Smooth muscle cell (in vitro differentiated cells): Measurements from ENCODE around the gene FXYD3. TPM values are rescaled to one million over a fixed set of nuclear protein-coding genes. Genes with fewer than 3 reads are reported as not detected.

ENCODE experiments used
- DNase-seq: peaks from one replicate; lab custom pipeline; 2025; ENCODE audit not compliant: unreplicated experiment; lab: John Stamatoyannopoulos, UW
- H2AFZ ChIP-seq: fragments of 200-600 bp; sonication (generic); 2 replicates; pipeline ENCODE4 v1.6.0; 2016; ENCODE audit warnings: antibody characterized with exemption, low read depth, mild to moderate bottlenecking
- H3F3A ChIP-seq: fragments of 200-600 bp; sonication (generic); 2 replicates; pipeline ENCODE4 v1.6.0; 2017; ENCODE audit warnings: antibody characterized with exemption, low read depth
- H3K27ac ChIP-seq: fragments of 200-600 bp; sonication (generic); 2 replicates; pipeline ENCODE4 v1.5.1; 2016; ENCODE audit warnings: low read depth, mild to moderate bottlenecking
- H3K27me3 ChIP-seq: fragments of 200-600 bp; sonication (generic); 2 replicates; pipeline ENCODE4 v1.6.1; 2016; ENCODE audit warnings: low read depth, mild to moderate bottlenecking
- H3K36me3 ChIP-seq: fragments of 200-600 bp; sonication (generic); 2 replicates; pipeline ENCODE4 v1.5.1; 2016; ENCODE audit warnings: low read depth
- H3K4me1 ChIP-seq: fragments of 200-600 bp; sonication (generic); 2 replicates; pipeline ENCODE4 v1.5.1; 2016; ENCODE audit warnings: low read depth
- H3K4me2 ChIP-seq: fragments of 200-600 bp; sonication (generic); 2 replicates; pipeline ENCODE4 v1.6.0; 2016; ENCODE audit warnings: mild to moderate bottlenecking
- H3K4me3 ChIP-seq: fragments of 200-600 bp; sonication (generic); 2 replicates; pipeline ENCODE4 v1.5.1; 2016; ENCODE audit warnings: mild to moderate bottlenecking
- H3K79me2 ChIP-seq: fragments of 200-600 bp; sonication (generic); 2 replicates; pipeline ENCODE4 v1.6.0; 2016; ENCODE audit warnings: low read depth, mild to moderate bottlenecking
- H3K9ac ChIP-seq: fragments of 200-600 bp; sonication (generic); 2 replicates; pipeline ENCODE4 v1.6.0; 2016; ENCODE audit warnings: low read depth
- H3K9me3 ChIP-seq: fragments of 200-600 bp; sonication (generic); replicated peaks from 2 replicates; pipeline ENCODE4 v1.5.1; 2016; ENCODE audit warnings: low read depth
- H4K20me1 ChIP-seq: fragments of 200-600 bp; sonication (generic); 2 replicates; pipeline ENCODE4 v1.6.0; 2016; ENCODE audit warnings: low read depth
- WGBS: methylation state at CpG from one replicate; pipeline ENCODE4 v1.1.7; 2016; ENCODE audit warnings: low lambda C conversion rate; 5-methylcytosine and 5-hydroxymethylcytosine counted together
- polyA plus RNA-seq: library from polyadenylated mRNA; unstranded; fragments of >200 nt; fragmentation: Nextera tagmentation; extraction: Ambion mirVana; gene quantifications from 2 replicates; pipeline ENCODE4 v1.2.1, GENCODE V29; 2016
- total RNA-seq: library from RNA; depleted of rRNA; stranded (reverse); fragments of >200 nt; gene quantifications from 2 replicates; pipeline ENCODE4 v1.2.3, GENCODE V29; 2014
- TF ChIP-seq, protein P1 (sequence below): fragments of 200-600 bp; sonication (generic); IDR thresholded peaks from 2 replicates; pipeline ENCODE4 v1.5.1; 2017; ENCODE audit warnings: borderline replicate concordance, mild to moderate bottlenecking, antibody characterized with exemption; ENCODE audit not compliant: insufficient read depth, poor library complexity, severe bottlenecking

Gene FXYD3, protein sequence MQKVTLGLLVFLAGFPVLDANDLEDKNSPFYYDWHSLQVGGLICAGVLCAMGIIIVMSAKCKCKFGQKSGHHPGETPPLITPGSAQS
- 26.3 and 37.0 TPM in 2 replicates for total RNA-seq
- polyA plus RNA-seq, result 23.0 and 67.1 TPM in 2 replicates

DNA sequence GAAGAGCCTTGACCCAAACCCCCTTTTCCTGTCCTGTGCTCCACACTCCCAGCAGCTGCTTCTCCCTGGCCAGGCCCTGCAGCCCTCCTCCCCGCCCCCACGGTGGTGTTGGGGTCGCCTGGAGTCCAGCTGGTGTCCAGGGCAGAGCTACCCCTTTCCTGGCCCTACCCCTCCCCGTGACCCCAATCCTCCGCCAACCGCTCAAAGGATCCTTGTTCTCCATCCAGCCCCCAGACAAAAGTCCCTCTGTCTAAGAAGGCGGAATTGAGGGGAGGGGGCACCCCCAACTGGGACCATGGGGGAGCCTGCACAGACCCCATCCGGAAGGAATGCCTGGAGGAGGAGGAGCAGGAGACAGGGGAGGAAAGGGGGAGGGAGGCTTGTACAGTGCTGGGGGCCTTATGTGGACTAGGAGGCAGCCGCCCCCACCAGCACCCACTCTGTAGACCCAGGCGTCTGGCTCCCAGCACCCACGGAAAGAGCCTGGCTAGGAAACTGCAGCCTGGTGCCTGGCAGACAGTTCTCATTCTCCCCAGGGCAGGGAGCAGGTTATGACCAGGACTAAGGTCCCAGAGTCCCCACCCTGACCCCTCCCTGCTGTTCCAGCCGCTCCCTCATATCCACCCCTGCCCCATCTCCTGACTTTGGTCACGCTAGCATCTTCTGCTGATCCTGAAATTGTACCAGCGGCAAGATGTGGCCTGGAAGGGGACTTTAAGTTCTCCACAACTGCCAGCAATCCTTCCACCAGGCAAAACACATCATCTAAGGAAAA lies at the start of gene FXYD3:
Gene FXYD3 (plus strand): TSS at position 647 of the 775 bp plus-strand sequence. CDS start 3,554 bp downstream, outside the sequence.
- peak within 1 kb of the TSS; percentile 50 for H2AFZ ChIP-seq

DNA sequence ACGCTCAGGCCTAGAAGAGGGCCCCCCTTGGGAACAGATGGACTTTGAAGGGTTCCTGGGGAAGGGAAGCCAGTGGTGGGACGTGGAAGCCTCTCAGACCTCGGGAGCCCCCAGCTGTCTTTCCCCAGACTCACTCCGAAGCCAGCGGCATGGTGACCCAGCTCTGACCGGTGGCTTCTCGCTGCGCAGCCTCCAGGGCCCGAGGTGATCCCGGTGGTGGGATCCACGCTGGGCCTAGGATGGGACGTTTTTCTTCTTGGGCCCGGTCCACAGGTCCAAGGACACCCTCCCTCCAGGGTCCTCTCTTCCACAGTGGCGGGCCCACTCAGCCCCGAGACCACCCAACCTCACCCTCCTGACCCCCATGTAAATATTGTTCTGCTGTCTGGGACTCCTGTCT lies 49.5 kb upstream of the FXYD3 start:
- no peaks in the 10 kb centered on the region for H3K27me3 ChIP-seq

More for the DNA sequence above, at the start of gene FXYD3:
- DNase-seq, result no peak
- H3K9ac ChIP-seq, result no peak within 1 kb of the TSS
- peaks cover 7% of the 10 kb centered on the region for H3K4me1 ChIP-seq
- H3K4me3 ChIP-seq, result peak within 1 kb of the TSS; percentile 43
- H3K4me2 ChIP-seq, result peak within 1 kb of the TSS; percentile 76
- TF ChIP-seq, protein P1, sequence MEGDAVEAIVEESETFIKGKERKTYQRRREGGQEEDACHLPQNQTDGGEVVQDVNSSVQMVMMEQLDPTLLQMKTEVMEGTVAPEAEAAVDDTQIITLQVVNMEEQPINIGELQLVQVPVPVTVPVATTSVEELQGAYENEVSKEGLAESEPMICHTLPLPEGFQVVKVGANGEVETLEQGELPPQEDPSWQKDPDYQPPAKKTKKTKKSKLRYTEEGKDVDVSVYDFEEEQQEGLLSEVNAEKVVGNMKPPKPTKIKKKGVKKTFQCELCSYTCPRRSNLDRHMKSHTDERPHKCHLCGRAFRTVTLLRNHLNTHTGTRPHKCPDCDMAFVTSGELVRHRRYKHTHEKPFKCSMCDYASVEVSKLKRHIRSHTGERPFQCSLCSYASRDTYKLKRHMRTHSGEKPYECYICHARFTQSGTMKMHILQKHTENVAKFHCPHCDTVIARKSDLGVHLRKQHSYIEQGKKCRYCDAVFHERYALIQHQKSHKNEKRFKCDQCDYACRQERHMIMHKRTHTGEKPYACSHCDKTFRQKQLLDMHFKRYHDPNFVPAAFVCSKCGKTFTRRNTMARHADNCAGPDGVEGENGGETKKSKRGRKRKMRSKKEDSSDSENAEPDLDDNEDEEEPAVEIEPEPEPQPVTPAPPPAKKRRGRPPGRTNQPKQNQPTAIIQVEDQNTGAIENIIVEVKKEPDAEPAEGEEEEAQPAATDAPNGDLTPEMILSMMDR, result no peak
- H3K9me3 ChIP-seq, result no peaks in the 10 kb centered on the region
- no peaks in the 10 kb centered on the region for H3F3A ChIP-seq
- no peaks in the 10 kb centered on the region for H3K27me3 ChIP-seq
- H3K79me2 ChIP-seq, result no peaks in the 10 kb centered on the region
- no peaks in the 10 kb centered on the region for H4K20me1 ChIP-seq
- WGBS, result 76% methylated on average over 8 of the region's 14 CpGs
- no peak within 1 kb of the TSS for H3K27ac ChIP-seq
- no peaks in the 10 kb centered on the region for H3K36me3 ChIP-seq

DNA sequence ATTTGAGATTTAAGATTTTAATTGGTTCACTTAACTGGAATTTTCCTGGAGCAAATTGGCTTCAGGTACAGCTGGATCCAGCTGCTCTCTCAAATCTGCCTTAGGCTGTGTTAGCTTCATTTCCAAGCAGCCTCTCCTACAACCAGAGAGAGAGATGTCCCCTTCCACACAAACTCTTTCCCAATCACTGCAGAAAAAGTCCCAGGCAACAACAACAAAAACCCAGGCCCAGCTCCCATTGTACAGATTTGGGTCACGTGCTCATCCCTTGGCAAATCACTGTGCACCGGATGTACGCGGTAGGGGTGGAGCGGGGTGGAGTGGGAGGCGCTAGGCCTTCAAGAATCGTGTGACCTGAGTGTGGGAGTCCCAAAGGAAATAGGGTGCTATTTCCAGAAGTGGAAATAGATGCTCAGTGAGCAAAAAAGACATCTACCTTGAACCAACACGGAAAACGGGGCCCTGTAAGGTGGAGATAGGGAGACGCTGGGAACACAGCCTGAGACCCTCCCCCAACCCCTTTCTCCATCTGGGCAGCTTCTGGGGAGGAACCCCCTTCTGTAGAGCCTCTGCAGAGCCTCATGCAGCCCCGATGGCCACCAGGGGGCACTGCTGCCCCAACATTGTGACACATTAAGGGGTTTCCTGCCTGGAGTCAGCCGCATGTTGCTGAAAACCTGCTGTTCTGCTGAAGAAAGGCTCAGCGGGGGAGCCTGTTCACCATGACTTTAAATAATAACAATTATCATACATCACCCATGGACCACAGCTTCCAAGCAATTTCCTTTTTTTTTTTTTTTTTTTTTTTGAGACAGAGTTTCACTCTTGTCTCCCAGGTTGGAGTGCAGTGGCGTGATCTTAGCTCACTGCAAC lies 48.7 kb upstream of the FXYD3 start:
- Histone ChIP-seq H3K4me1 (peaks cover 10% of the 10 kb centered on the region), H3K9me3 (no peaks in the 10 kb centered on the region), H3K27me3 (no peaks in the 10 kb centered on the region), H3K27ac (no peak overlapping the region), H3K4me2 (no peak overlapping the region), H3K79me2 (no peaks in the 10 kb centered on the region), H3K4me3 (no peak overlapping the region), H3K9ac (no peak overlapping the region), H3F3A (no peaks in the 10 kb centered on the region), H3K36me3 (no peaks in the 10 kb centered on the region), H4K20me1 (no peaks in the 10 kb centered on the region), H2AFZ (no peak overlapping the region)
- TF ChIP-seq, protein P1, result peak; percentile 88
- DNase-seq, result peak; percentile 46
- WGBS, result 30% methylated on average over 14 of the region's 14 CpGs

More for the DNA sequence above, 49.5 kb upstream of the FXYD3 start:
- H3K27ac ChIP-seq, result no peak overlapping the region
- no peak overlapping the region for H3K4me2 ChIP-seq
- no peak overlapping the region for H2AFZ ChIP-seq
- H3K4me3 ChIP-seq, result no peak overlapping the region
- no peak for DNase-seq
- H3F3A ChIP-seq, result no peaks in the 10 kb centered on the region
- 91% methylated on average over 15 of the region's 15 CpGs for WGBS
- H3K9me3 ChIP-seq, result no peaks in the 10 kb centered on the region
- peaks cover 10% of the 10 kb centered on the region for H3K4me1 ChIP-seq
- H3K36me3 ChIP-seq, result no peaks in the 10 kb centered on the region
- H3K9ac ChIP-seq, result no peak overlapping the region
- no peaks in the 10 kb centered on the region for H3K79me2 ChIP-seq
- TF ChIP-seq, protein P1, result no peak
- no peaks in the 10 kb centered on the region for H4K20me1 ChIP-seq
